ENCODE measurements around the gene ITGB1BP1.

The ITGB1BP1 gene

GRCh38 chr2:9423100-9423921, at the start of gene ITGB1BP1, which contains the start of gene CPSF3:
TSS of gene ITGB1BP1 (minus strand) at chr2:9423528. CDS start at chr2:9418697, 4,831 bp downstream.
TSS of gene CPSF3 (plus strand) at chr2:9423654. CDS start at chr2:9423774, 120 bp downstream.
- peaks cover 11% of the 10 kb centered on the region for H3K4me1 ChIP-seq (ENCODE audit: insufficient read depth, poor library complexity, severe bottlenecking)
- H3K36me3 ChIP-seq (ENCODE audit: low read depth) = peaks cover 16% of the 10 kb centered on the region
- H3K27ac ChIP-seq (ENCODE audit: poor library complexity, severe bottlenecking) = peak within 1 kb of the TSS; percentile 60
- peak; percentile 94 for DNase-seq (ENCODE audit: low spot score)
- peak within 1 kb of the TSS; percentile 68 for H3K4me3 ChIP-seq (ENCODE audit: severe bottlenecking)
- ATAC-seq (ENCODE audit: low read depth) = peak; percentile 85
- H3K9me3 ChIP-seq (ENCODE audit: severe bottlenecking) = no peaks in the 10 kb centered on the region
- H3K27me3 ChIP-seq (ENCODE audit: insufficient read depth, poor library complexity, severe bottlenecking) = no peaks in the 10 kb centered on the region
- no peak for TF ChIP-seq CTCF (IDR thresholded peaks at IDR 0.05; ENCODE audit: poor library complexity, severe bottlenecking)

- Histone ChIP-seq H3K4me3 (ENCODE audit: severe bottlenecking) (no peak overlapping the region), H3K4me1 (ENCODE audit: insufficient read depth, poor library complexity, severe bottlenecking) (peaks cover 3% of the 10 kb centered on the region), H3K36me3 (ENCODE audit: low read depth) (peaks cover 37% of the 10 kb centered on the region), H3K27ac (ENCODE audit: poor library complexity, severe bottlenecking) (no peak overlapping the region), H3K9me3 (ENCODE audit: severe bottlenecking) (no peaks in the 10 kb centered on the region), H3K27me3 (ENCODE audit: insufficient read depth, poor library complexity, severe bottlenecking) (no peaks in the 10 kb centered on the region)
- no peak for TF ChIP-seq CTCF (IDR thresholded peaks at IDR 0.05; ENCODE audit: poor library complexity, severe bottlenecking)
- ATAC-seq (ENCODE audit: low read depth) = no peak
- no peak for DNase-seq (ENCODE audit: low spot score)
Measured at GRCh38 chr2:9472511-9472910, 49.2 kb upstream of the ITGB1BP1 start.

- Histone ChIP-seq H3K27ac (ENCODE audit: poor library complexity, severe bottlenecking) (no peak overlapping the region), H3K36me3 (ENCODE audit: low read depth) (peaks cover 29% of the 10 kb centered on the region), H3K4me1 (ENCODE audit: insufficient read depth, poor library complexity, severe bottlenecking) (peaks cover 3% of the 10 kb centered on the region), H3K9me3 (ENCODE audit: severe bottlenecking) (no peaks in the 10 kb centered on the region), H3K4me3 (ENCODE audit: severe bottlenecking) (no peak overlapping the region), H3K27me3 (ENCODE audit: insufficient read depth, poor library complexity, severe bottlenecking) (no peaks in the 10 kb centered on the region)
- DNase-seq (ENCODE audit: low spot score) (no peak), ATAC-seq (ENCODE audit: low read depth) (no peak)
- TF ChIP-seq CTCF (IDR thresholded peaks at IDR 0.05; ENCODE audit: poor library complexity, severe bottlenecking) = no peak
Measured at GRCh38 chr2:9471206-9471605, 47.9 kb upstream of the ITGB1BP1 start.

GRCh38 chr2:9467687-9468086, 44.4 kb upstream of the ITGB1BP1 start:
- DNase-seq (ENCODE audit: low spot score) = no peak
- Histone ChIP-seq H3K4me3 (ENCODE audit: severe bottlenecking) (no peak overlapping the region), H3K27ac (ENCODE audit: poor library complexity, severe bottlenecking) (no peak overlapping the region), H3K4me1 (ENCODE audit: insufficient read depth, poor library complexity, severe bottlenecking) (no peaks in the 10 kb centered on the region), H3K36me3 (ENCODE audit: low read depth) (peaks cover 35% of the 10 kb centered on the region), H3K9me3 (ENCODE audit: severe bottlenecking) (no peaks in the 10 kb centered on the region), H3K27me3 (ENCODE audit: insufficient read depth, poor library complexity, severe bottlenecking) (no peaks in the 10 kb centered on the region)
- no peak for ATAC-seq (ENCODE audit: low read depth)
- no peak for TF ChIP-seq CTCF (IDR thresholded peaks at IDR 0.05; ENCODE audit: poor library complexity, severe bottlenecking)

- DNase-seq (ENCODE audit: low spot score) = no peak
- Histone ChIP-seq H3K36me3 (ENCODE audit: low read depth) (peaks cover 35% of the 10 kb centered on the region), H3K4me3 (ENCODE audit: severe bottlenecking) (no peak overlapping the region), H3K27ac (ENCODE audit: poor library complexity, severe bottlenecking) (no peak overlapping the region), H3K4me1 (ENCODE audit: insufficient read depth, poor library complexity, severe bottlenecking) (no peaks in the 10 kb centered on the region), H3K9me3 (ENCODE audit: severe bottlenecking) (no peaks in the 10 kb centered on the region), H3K27me3 (ENCODE audit: insufficient read depth, poor library complexity, severe bottlenecking) (no peaks in the 10 kb centered on the region)
- TF ChIP-seq CTCF (IDR thresholded peaks at IDR 0.05; ENCODE audit: poor library complexity, severe bottlenecking) = no peak
- no peak for ATAC-seq (ENCODE audit: low read depth)
Measured at GRCh38 chr2:9466147-9466683, 42.9 kb upstream of the ITGB1BP1 start.
